HCT116 (cell line): ENCODE results near the gene CGNL1. TPM values are rescaled to one million over a fixed set of nuclear protein-coding genes. Genes with fewer than 3 reads are reported as not detected.

Experiments
- ATAC-seq: fragments of 200-7000 bp; cut with Tn5 transposase; 2 replicates; pipeline ENCODE4 v1.9.1; 2020; ENCODE audit warnings: mild to moderate bottlenecking, moderate library complexity
- BruUV-seq: library from RNA; stranded (reverse); fragments of 400-500 nt; replicated peaks from 2 replicates; lab custom pipeline; 2021; lab: Mats Ljungman, UMichigan
- CTCF ChIA-PET: fragments of 300-600 bp; sonication (Branson Sonifier 250); formaldehyde crosslinking; loops from one replicate; lab custom pipeline; 2021; ENCODE audit warnings: antibody characterized with exemption; lab: Charles Lee
- POLR2A ChIA-PET: fragments of 300-600, 350-600 bp; sonication (Branson Sonifier 250); formaldehyde crosslinking; loops from one replicate; lab custom pipeline; 2021; ENCODE audit warnings: antibody characterized with exemption; lab: Charles Lee
- RAD21 ChIA-PET, 2 experiments: fragments of 300-600 bp; sonication (Branson Sonifier 250); formaldehyde crosslinking; loops; one replicate each; lab custom pipeline; 2023; ENCODE audit warnings: low total read pairs in 2 of 2; ENCODE audit not compliant: uncharacterized antibody in 2 of 2, unreplicated experiment in 2 of 2, low non-redundant PET in 1 of 2; lab: Charles Lee
- DNase-seq: peaks from one replicate; pipeline ENCODE4 v3.0.0-alpha.2; 2010; ENCODE audit warnings: low read depth, low spot score
- H2AFZ ChIP-seq: fragments of 200-600 bp; shearing (Covaris generic), sonication (generic); 2 replicates; pipeline ENCODE4 v1.6.1; 2017; ENCODE audit warnings: low read depth, mixed run types, mixed read lengths, antibody characterized with exemption, low read length; ENCODE audit not compliant: poor library complexity, severe bottlenecking
- H3K27ac ChIP-seq: 2 replicates; pipeline ENCODE4 v1.5.1; 2012; ENCODE audit warnings: low read depth, low read length
- H3K27me3 ChIP-seq: fragments of 200-600 bp; sonication (generic); 2 replicates; pipeline ENCODE4 v1.6.1; 2016; ENCODE audit warnings: mixed run types, low read length, mixed read lengths; ENCODE audit not compliant: insufficient read depth
- H3K36me3 ChIP-seq, 2 experiments: fragments of 200-500 bp in 1 of 2; fragments of 200-600 bp in 1 of 2; sonication (Bioruptor generic) in 1 of 2; sonication (generic) in 1 of 2; 2 replicates each; pipeline versions ENCODE4 v1.5.1 to v1.6.1; 2014 to 2016; ENCODE audit warnings: low read length in 2 of 2, inconsistent platforms in 1 of 2, mixed read lengths in 1 of 2, mixed run types in 1 of 2; ENCODE audit not compliant: insufficient read depth in 2 of 2, control insufficient read depth in 1 of 2
- H3K4me1 ChIP-seq, 2 experiments: fragments of 200-600 bp in 1 of 2; sonication (generic) in 1 of 2; 2 replicates each; pipeline versions ENCODE4 v1.5.1 to v1.6.1; 2012 to 2017; ENCODE audit warnings: low read length in 2 of 2, inconsistent platforms in 1 of 2, mild to moderate bottlenecking in 1 of 2, mixed read lengths in 1 of 2, mixed run types in 1 of 2, moderate library complexity in 1 of 2; ENCODE audit not compliant: insufficient read depth in 2 of 2, control insufficient read depth in 1 of 2
- H3K4me2 ChIP-seq: fragments of 200-600 bp; sonication (generic); 2 replicates; pipeline ENCODE4 v1.6.1; 2017; ENCODE audit warnings: mixed run types, low read length, mixed read lengths
- H3K4me3 ChIP-seq, 2 experiments: fragments of 200-600 bp in 1 of 2; sonication (generic) in 1 of 2; replicated peaks in 1 of 2; 2 replicates each; pipeline ENCODE4 v1.5.1; 2011 to 2016; ENCODE audit warnings: low read length in 2 of 2, control low read depth in 1 of 2, low read depth in 1 of 2, mild to moderate bottlenecking in 1 of 2, mixed read lengths in 1 of 2, mixed run types in 1 of 2
- H3K79me2 ChIP-seq: fragments of 200-600 bp; sonication (generic); 2 replicates; pipeline ENCODE4 v1.6.1; 2017; ENCODE audit warnings: mild to moderate bottlenecking, mixed run types, low read length, moderate library complexity, mixed read lengths; ENCODE audit not compliant: insufficient read depth
- H3K9ac ChIP-seq: fragments of 200-600 bp; sonication (generic); 2 replicates; pipeline ENCODE4 v1.6.1; 2016; ENCODE audit warnings: low read length, mixed read lengths
- H3K9me2 ChIP-seq: fragments of 200-600 bp; sonication (generic), shearing (Covaris generic); 2 replicates; pipeline ENCODE4 v1.6.1; 2017; ENCODE audit warnings: mixed run types, mild to moderate bottlenecking, moderate library complexity; ENCODE audit not compliant: insufficient read depth
- H3K9me3 ChIP-seq, 2 experiments: fragments of 200-500 bp in 1 of 2; fragments of 200-600 bp in 1 of 2; sonication (Bioruptor generic) in 1 of 2; sonication (generic) in 1 of 2; 2 replicates each; pipeline ENCODE4 v1.6.1; 2014 to 2017; ENCODE audit warnings: low read length in 2 of 2, mixed read lengths in 2 of 2, inconsistent platforms in 1 of 2, low read depth in 1 of 2, mild to moderate bottlenecking in 1 of 2, mixed run types in 1 of 2, moderate library complexity in 1 of 2; ENCODE audit not compliant: control insufficient read depth in 1 of 2, insufficient read depth in 1 of 2
- H4K20me1 ChIP-seq: fragments of 200-600 bp; sonication (generic), shearing (Covaris generic); 2 replicates; pipeline ENCODE4 v1.6.1; 2017; ENCODE audit warnings: mixed run types, mild to moderate bottlenecking, moderate library complexity; ENCODE audit not compliant: insufficient read depth
- ATF3 ChIP-seq: IDR thresholded peaks from 2 replicates; pipeline ENCODE4 v1.6.1; 2012
- CBX3 ChIP-seq: IDR thresholded peaks from 2 replicates; pipeline ENCODE4 v1.6.1; 2012; ENCODE audit warnings: low read depth
- CEBPB ChIP-seq: IDR thresholded peaks from 2 replicates; pipeline ENCODE4 v1.6.1; 2012; ENCODE audit warnings: low read depth
- CTCF ChIP-seq, 3 experiments: fragments of 200-600 bp in 1 of 3; sonication (generic) in 1 of 3; IDR thresholded peaks in 2 of 3; conservative IDR thresholded peaks in 1 of 3; 2 replicates each; pipeline ENCODE4 v1.5.1; 2012 to 2017; ENCODE audit warnings: low read depth in 2 of 3, low read length in 2 of 3, antibody characterized with exemption in 1 of 3, borderline replicate concordance in 1 of 3, control low read depth in 1 of 3, mild to moderate bottlenecking in 1 of 3, mixed read lengths in 1 of 3, mixed run types in 1 of 3, moderate library complexity in 1 of 3; ENCODE audit not compliant: insufficient read depth in 1 of 3
- EGR1 ChIP-seq: IDR thresholded peaks from 2 replicates; pipeline ENCODE4 v1.6.1; 2012; ENCODE audit warnings: low read depth
- ELF1 ChIP-seq: IDR thresholded peaks from 2 replicates; pipeline ENCODE4 v1.6.1; 2012; ENCODE audit warnings: low read depth, borderline replicate concordance
- EZH2 ChIP-seq: fragments of 200-600 bp; sonication (generic); IDR thresholded peaks from 2 replicates; pipeline ENCODE4 v1.6.1; 2017; ENCODE audit warnings: antibody characterized with exemption, mixed run types
- EZH2phosphoT487 ChIP-seq: fragments of 200-600 bp; IDR thresholded peaks from 2 replicates; pipeline ENCODE4 v1.6.1; 2018; ENCODE audit warnings: antibody characterized with exemption, borderline replicate concordance
- FOSL1 ChIP-seq: IDR thresholded peaks from 2 replicates; pipeline ENCODE4 v1.6.1; 2012; ENCODE audit warnings: low read depth
- JUND ChIP-seq: IDR thresholded peaks from 2 replicates; pipeline ENCODE4 v1.6.1; 2012
- MAX ChIP-seq: IDR thresholded peaks from 2 replicates; pipeline ENCODE4 v1.6.1; 2012
- POLR2AphosphoS5 ChIP-seq: IDR thresholded peaks from 2 replicates; pipeline ENCODE4 v1.6.1; 2011; ENCODE audit warnings: mild to moderate bottlenecking, low read depth, low read length, moderate library complexity
- RAD21 ChIP-seq: IDR thresholded peaks from 2 replicates; pipeline ENCODE4 v1.6.1; 2012; ENCODE audit warnings: low read depth, mild to moderate bottlenecking
- REST ChIP-seq: IDR thresholded peaks from 2 replicates; pipeline ENCODE4 v1.6.1; 2012; ENCODE audit warnings: low read depth
- SIN3A ChIP-seq: IDR thresholded peaks from 2 replicates; pipeline ENCODE4 v1.6.1; 2012; ENCODE audit warnings: low read depth
- SP1 ChIP-seq: IDR thresholded peaks from 2 replicates; pipeline ENCODE4 v1.6.1; 2012; ENCODE audit warnings: low read depth
- SRF ChIP-seq: IDR thresholded peaks from 2 replicates; pipeline ENCODE4 v1.6.1; 2012; ENCODE audit warnings: low read depth
- TCF7L2 ChIP-seq: IDR thresholded peaks from 2 replicates; pipeline ENCODE4 v1.7.0; 2011; ENCODE audit warnings: borderline replicate concordance, inconsistent platforms; ENCODE audit not compliant: insufficient read depth, insufficient read length; ENCODE audit errors: extremely low read depth
- ZBTB33 ChIP-seq: IDR thresholded peaks from 2 replicates; pipeline ENCODE4 v1.6.1; 2011; ENCODE audit warnings: mild to moderate bottlenecking, low read length, moderate library complexity; ENCODE audit not compliant: insufficient replicate concordance; ENCODE audit errors: extremely low read depth
- ZFX ChIP-seq: fragments of 450-650 bp; IDR thresholded peaks from 2 replicates; pipeline ENCODE4 v1.6.1; 2017
- intact Hi-C: fragments of 100-400 bp; cut with micrococcal nuclease; formaldehyde crosslinking; loops from 2 replicates; pipeline ENCODE4 v1.10.0; 2022
- total RNA-seq: library from RNA; stranded (reverse); gene quantifications from one replicate; pipeline ENCODE4 v1.2.1, GENCODE V29; 2021; ENCODE audit not compliant: unreplicated experiment

CGNL1 gene
- total RNA-seq, 1 experiment from 2014 or later, result 2.2 TPM

GRCh38 chr15:57518779-57519405, 142.6 kb downstream of the CGNL1 start:
- H3K9me2 ChIP-seq, result no peaks in the 10 kb centered on the region
- POLR2A ChIA-PET, result no interaction called here
- no peaks in the 10 kb centered on the region for H4K20me1 ChIP-seq
- H3K27ac ChIP-seq, result no peak overlapping the region
- H3K36me3 ChIP-seq, result no peaks in the 10 kb centered on the region
- H2AFZ ChIP-seq, result no peak overlapping the region
- H3K27me3 ChIP-seq, result no peaks in the 10 kb centered on the region
- RAD21 ChIA-PET, result no interaction called here
- intact Hi-C loops, result no loop called here
- no peak for TF ChIP-seq ZFX
- TF ChIP-seq SP1, result no peak
- no peak for TF ChIP-seq POLR2AphosphoS5
- TF ChIP-seq ELF1, result no peak
- TF ChIP-seq EGR1, result no peak
- TF ChIP-seq SIN3A, result no peak
- TF ChIP-seq REST, result no peak
- no peak for TF ChIP-seq FOSL1
- no peak for TF ChIP-seq JUND
- no peak for TF ChIP-seq CTCF (IDR thresholded peaks at IDR 0.05 in 2 of 3, conservative IDR thresholded peaks at IDR 0.05 in 1 of 3; ENCODE audit: borderline replicate concordance in 1 of 3, insufficient read depth in 1 of 3, low read depth in 2 of 3, low read length in 2 of 3)
- TF ChIP-seq ATF3, result no peak
- TF ChIP-seq SRF, result no peak
- TF ChIP-seq CBX3, result no peak
- TF ChIP-seq TCF7L2, result no peak
- no peak for TF ChIP-seq MAX
- TF ChIP-seq EZH2, result no peak
- TF ChIP-seq CEBPB, result no peak
- TF ChIP-seq ZBTB33, result no peak
- no peak for TF ChIP-seq EZH2phosphoT487
- TF ChIP-seq RAD21, result no peak
- TF ChIP-seq, all 23 proteins: peak for 0
- no TSS peak for BruUV-seq
- Histone ChIP-seq H3K9ac (no peak overlapping the region), H3K4me2 (no peak overlapping the region), H3K4me1 (peaks cover 0 to 8% of the 10 kb centered on the region in 2 experiments; a peak in 1 of 4 replicates), H3K9me3 (no peaks in the 10 kb centered on the region), H3K79me2 (no peaks in the 10 kb centered on the region), H3K4me3 (no peak overlapping the region)
- DNase-seq (no peak), ATAC-seq (no peak)
- CTCF ChIA-PET, result interaction anchor here (2.1 kb wide), 1 partner anchor 9 kb away, joined by 5 read pairs; no protein-coding TSS in a partner anchor
